GM23338 (cell line): Measurements from ENCODE around the gene TSSC4. TPM values are rescaled to one million over a fixed set of nuclear protein-coding genes. Genes with fewer than 3 reads are reported as not detected.

ENCODE experiments used
- EZH2 ChIP-seq: fragments of 200-600 bp; sonication (generic); IDR thresholded peaks from one replicate; pipeline ENCODE4 v1.8.0; 2017; ENCODE audit warnings: antibody characterized with exemption, mild to moderate bottlenecking, low read depth; ENCODE audit not compliant: unreplicated experiment
- EZH2phosphoT487 ChIP-seq: fragments of 200-600 bp; sonication (generic); IDR thresholded peaks from one replicate; pipeline ENCODE4 v1.8.1; 2018; ENCODE audit warnings: antibody characterized with exemption; ENCODE audit not compliant: unreplicated experiment
- POLR2AphosphoS5 ChIP-seq: IDR thresholded peaks from 2 replicates; pipeline ENCODE4 v1.6.1; 2016; ENCODE audit warnings: antibody characterized with exemption, low read depth
- REST ChIP-seq: IDR thresholded peaks from one replicate; pipeline ENCODE4 v1.6.1; 2018; ENCODE audit warnings: antibody characterized with exemption; ENCODE audit not compliant: unreplicated experiment
- ZNF331 ChIP-seq: fragments of 250-450 bp; sonication (Bioruptor Pico); IDR thresholded peaks from 2 replicates; pipeline ENCODE4 v1.5.0; 2020; ENCODE audit warnings: low read depth, mild to moderate bottlenecking, moderate library complexity
- polyA plus RNA-seq: library from polyadenylated mRNA; unstranded; fragments of >200 nt; fragmentation: Nextera tagmentation; extraction: Ambion mirVana; gene quantifications from 2 replicates; pipeline ENCODE4 v1.2.1, GENCODE V29; 2016
- total RNA-seq: library from RNA; depleted of rRNA; stranded (reverse); fragments of >200 nt; shearing (Covaris generic); gene quantifications from 2 replicates; pipeline ENCODE4 v1.2.3, GENCODE V29; 2014
- TF ChIP-seq, protein P1 (sequence below): fragments of 250-450 bp; sonication (Bioruptor Pico); IDR thresholded peaks from 2 replicates; pipeline ENCODE4 v1.5.0; 2020; ENCODE audit warnings: mild to moderate bottlenecking, moderate library complexity

The TSSC4 gene
- total and polyA plus RNA-seq, 2 experiments from 2014 or later = 27.5 to 44.3 TPM

DNA sequence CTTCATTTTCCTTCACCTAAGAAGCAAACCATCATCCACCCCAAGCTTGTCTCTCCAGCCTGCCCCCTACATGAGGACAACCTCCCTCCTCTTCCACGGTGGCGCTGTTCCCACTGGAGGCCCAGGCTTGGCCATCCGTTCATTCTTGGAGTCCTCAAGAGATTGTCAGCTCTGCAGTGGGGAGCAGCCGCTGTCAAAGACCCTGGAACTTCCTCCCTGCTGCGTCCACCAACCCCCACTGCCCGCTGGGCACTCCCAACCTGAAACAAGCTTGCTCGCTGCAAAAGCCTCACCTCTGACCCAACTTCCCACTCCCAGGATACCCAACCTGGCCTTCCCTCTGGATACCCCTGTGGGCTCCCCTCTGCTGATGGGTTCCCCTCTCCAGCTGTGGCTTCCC is 33.8 kb upstream of the TSSC4 start (continued):
- TF ChIP-seq, protein P1, sequence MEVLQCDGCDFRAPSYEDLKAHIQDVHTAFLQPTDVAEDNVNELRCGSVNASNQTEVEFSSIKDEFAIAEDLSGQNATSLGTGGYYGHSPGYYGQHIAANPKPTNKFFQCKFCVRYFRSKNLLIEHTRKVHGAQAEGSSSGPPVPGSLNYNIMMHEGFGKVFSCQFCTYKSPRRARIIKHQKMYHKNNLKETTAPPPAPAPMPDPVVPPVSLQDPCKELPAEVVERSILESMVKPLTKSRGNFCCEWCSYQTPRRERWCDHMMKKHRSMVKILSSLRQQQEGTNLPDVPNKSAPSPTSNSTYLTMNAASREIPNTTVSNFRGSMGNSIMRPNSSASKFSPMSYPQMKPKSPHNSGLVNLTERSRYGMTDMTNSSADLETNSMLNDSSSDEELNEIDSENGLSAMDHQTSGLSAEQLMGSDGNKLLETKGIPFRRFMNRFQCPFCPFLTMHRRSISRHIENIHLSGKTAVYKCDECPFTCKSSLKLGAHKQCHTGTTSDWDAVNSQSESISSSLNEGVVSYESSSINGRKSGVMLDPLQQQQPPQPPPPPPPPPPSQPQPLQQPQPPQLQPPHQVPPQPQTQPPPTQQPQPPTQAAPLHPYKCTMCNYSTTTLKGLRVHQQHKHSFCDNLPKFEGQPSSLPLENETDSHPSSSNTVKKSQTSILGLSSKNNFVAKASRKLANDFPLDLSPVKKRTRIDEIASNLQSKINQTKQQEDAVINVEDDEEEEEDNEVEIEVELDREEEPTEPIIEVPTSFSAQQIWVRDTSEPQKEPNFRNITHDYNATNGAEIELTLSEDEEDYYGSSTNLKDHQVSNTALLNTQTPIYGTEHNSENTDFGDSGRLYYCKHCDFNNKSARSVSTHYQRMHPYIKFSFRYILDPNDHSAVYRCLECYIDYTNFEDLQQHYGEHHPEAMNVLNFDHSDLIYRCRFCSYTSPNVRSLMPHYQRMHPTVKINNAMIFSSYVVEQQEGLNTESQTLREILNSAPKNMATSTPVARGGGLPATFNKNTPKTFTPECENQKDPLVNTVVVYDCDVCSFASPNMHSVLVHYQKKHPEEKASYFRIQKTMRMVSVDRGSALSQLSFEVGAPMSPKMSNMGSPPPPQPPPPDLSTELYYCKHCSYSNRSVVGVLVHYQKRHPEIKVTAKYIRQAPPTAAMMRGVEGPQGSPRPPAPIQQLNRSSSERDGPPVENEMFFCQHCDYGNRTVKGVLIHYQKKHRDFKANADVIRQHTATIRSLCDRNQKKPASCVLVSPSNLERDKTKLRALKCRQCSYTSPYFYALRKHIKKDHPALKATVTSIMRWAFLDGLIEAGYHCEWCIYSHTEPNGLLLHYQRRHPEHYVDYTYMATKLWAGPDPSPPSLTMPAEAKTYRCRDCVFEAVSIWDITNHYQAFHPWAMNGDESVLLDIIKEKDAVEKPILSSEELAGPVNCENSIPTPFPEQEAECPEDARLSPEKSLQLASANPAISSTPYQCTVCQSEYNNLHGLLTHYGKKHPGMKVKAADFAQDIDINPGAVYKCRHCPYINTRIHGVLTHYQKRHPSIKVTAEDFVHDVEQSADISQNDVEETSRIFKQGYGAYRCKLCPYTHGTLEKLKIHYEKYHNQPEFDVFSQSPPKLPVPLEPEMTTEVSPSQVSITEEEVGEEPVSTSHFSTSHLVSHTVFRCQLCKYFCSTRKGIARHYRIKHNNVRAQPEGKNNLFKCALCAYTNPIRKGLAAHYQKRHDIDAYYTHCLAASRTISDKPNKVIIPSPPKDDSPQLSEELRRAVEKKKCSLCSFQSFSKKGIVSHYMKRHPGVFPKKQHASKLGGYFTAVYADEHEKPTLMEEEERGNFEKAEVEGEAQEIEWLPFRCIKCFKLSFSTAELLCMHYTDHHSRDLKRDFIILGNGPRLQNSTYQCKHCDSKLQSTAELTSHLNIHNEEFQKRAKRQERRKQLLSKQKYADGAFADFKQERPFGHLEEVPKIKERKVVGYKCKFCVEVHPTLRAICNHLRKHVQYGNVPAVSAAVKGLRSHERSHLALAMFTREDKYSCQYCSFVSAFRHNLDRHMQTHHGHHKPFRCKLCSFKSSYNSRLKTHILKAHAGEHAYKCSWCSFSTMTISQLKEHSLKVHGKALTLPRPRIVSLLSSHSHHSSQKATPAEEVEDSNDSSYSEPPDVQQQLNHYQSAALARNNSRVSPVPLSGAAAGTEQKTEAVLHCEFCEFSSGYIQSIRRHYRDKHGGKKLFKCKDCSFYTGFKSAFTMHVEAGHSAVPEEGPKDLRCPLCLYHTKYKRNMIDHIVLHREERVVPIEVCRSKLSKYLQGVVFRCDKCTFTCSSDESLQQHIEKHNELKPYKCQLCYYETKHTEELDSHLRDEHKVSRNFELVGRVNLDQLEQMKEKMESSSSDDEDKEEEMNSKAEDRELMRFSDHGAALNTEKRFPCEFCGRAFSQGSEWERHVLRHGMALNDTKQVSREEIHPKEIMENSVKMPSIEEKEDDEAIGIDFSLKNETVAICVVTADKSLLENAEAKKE = no peak
- TF ChIP-seq ZNF331 (CRISPR knock-in tag) (no peak), POLR2AphosphoS5 (no peak), EZH2 (no peak), EZH2phosphoT487 (no peak), REST (no peak)
